ENCODE measurements around the gene PFDN6. TPM values are rescaled to one million over a fixed set of nuclear protein-coding genes. Genes with fewer than 3 reads are reported as not detected.

The PFDN6 gene
- total and polyA plus RNA-seq, 2 of the 13 experiments (the other 11 are each of a cell fraction or from before 2014, with no cell fraction given): 75.5 to 87.0 TPM

- TF ChIP-seq ATF7 (IDR thresholded peaks at IDR 0.05) (no peak), ATF7 (CRISPR knock-in tag; IDR thresholded peaks at IDR 0.05) (peak; percentile 48; the same call in 1 of the 2 replicates), RXRB (CRISPR knock-in tag; IDR thresholded peaks at IDR 0.05; ENCODE audit: borderline replicate concordance) (no peak), SMAD9 (CRISPR knock-in tag; IDR thresholded peaks at IDR 0.05) (no peak), NFAT5 (CRISPR knock-in tag; IDR thresholded peaks at IDR 0.05) (no peak), ZXDC (CRISPR knock-in tag; IDR thresholded peaks at IDR 0.05) (no peak), MTA1 (CRISPR knock-in tag; IDR thresholded peaks at IDR 0.05; ENCODE audit: borderline replicate concordance) (0 out of 2 replicates have a peak, but pooled peaks have one; percentile 11), ZNF580 (CRISPR knock-in tag; IDR thresholded peaks at IDR 0.05; ENCODE audit: borderline replicate concordance, low read depth) (no peak), ZC3H13 (CRISPR knock-in tag; IDR thresholded peaks at IDR 0.05) (peak; percentile 61), ZNF343 (CRISPR knock-in tag; IDR thresholded peaks at IDR 0.05) (no peak), ZNF570 (CRISPR knock-in tag; IDR thresholded peaks at IDR 0.05; ENCODE audit: borderline replicate concordance) (no peak), ZNF556 (CRISPR knock-in tag; IDR thresholded peaks at IDR 0.05; ENCODE audit: borderline replicate concordance) (no peak), FOXJ3 (CRISPR knock-in tag; IDR thresholded peaks at IDR 0.05; ENCODE audit: borderline replicate concordance) (no peak), RXRA (CRISPR knock-in tag; IDR thresholded peaks at IDR 0.05) (0 out of 2 replicates have a peak, but pooled peaks have one; percentile 16), PRDM4 (CRISPR knock-in tag; IDR thresholded peaks at IDR 0.05; ENCODE audit: borderline replicate concordance) (no peak), ZC3H4 (CRISPR knock-in tag; IDR thresholded peaks at IDR 0.05; ENCODE audit: borderline replicate concordance) (no peak), HNRNPL (IDR thresholded peaks at IDR 0.05; ENCODE audit: low read depth, low read length) (no peak), NCOA2 (CRISPR knock-in tag; IDR thresholded peaks at IDR 0.05) (no peak)
Observed at GRCh38 chr6:33296797-33297405, 7.5 kb downstream of the PFDN6 start (continued).
